Measurements from ENCODE around the gene CSNK2B. TPM values are rescaled to one million over a fixed set of nuclear protein-coding genes. Genes with fewer than 3 reads are reported as not detected.

The CSNK2B gene
- total and polyA plus RNA-seq, 9 donors: 107 to 175 (median 137) TPM

DNA sequence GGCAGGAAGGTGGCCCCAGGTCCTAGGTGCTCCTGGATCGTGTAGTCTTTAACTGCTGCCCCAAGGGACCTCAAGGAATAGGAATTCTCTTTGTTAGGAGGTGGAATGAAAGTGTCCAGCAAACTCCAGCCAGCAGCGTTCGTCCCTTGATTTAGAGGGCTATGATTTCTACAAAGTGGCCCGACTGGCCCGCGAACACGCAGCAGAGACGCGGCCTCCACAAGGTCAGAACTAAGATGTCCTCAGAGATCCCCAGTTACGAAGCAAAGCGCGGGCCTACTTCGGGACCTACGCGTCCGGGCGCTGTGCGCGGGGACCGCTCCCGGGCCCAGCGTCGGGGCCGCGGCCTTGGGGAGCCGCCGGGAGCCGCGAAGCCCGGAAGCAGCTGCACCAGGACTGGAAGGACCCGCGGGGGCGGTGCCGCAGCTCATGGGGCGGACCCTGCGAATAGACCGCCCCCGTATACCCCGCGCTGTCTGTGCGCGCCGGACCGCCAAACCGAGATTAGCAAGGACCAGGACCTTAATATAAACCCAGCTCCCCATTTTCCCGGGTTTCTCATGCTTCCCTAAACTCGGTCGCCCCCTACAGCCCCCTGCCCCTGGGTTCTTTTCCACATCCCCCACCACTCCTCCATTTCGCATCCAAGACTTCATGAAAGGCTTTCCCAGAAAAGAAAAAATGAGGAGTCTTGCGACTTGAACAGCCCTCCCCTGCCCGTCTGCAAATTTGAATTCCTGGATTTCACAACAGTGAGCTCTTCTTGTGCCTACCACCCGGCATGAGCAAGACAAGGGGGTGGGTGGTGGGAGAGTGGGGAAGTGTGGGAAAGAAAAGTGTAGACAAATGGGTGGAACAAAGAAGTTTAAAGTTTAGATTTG lies 5.3 kb upstream of the CSNK2B start, which contains the start of gene C6orf47:
Gene C6orf47 (minus strand): TSS at position 398 of the 881 bp plus-strand sequence. CDS start 831 bp downstream, outside the sequence.
- peak; percentile 94 for DNase-seq

DNA sequence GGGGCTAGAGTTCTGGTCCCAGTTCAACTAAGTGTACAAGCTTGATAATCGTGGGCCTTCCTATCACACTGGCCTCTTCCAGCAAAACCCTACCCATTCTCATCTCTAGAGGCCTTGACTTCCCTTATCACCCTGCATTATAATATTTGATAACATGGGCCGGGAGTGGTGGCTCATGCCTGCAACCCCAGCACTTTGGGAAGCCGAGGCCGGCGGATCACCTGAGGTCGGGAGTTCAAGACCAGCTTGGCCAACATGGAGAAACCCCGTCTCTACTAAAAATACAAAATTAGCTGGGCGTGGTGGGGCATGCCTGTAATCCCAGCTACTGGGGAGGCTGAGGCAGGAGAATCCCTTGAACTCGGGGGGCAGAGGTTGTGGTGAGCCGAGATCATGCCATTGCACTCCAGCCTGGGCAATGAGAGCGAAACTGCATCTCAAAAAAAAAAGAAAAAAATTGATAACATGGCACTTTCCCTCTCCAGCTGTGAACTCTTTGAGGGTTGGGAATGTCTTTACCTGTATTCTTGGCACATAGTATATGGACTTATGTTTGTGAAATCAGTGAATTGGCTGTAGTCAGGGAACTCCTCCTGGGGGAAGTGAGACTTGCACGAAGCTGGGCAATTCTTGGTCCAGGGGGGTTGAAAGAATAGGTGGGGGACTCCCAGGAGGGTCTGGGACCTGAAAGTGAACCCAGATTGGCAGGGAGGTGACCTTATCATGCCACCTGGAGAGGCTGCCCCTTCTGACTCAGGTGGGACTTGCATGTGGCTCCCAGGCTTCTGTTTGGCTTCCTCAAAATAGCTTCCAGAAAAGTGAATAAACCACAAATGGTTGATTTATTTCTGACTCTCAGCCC lies 4.4 kb upstream of the CSNK2B start:
- H3K36me3 ChIP-seq (ENCODE audit: control insufficient read depth, insufficient read depth, low read length): peaks cover 42% of the 10 kb centered on the region
- peak overlapping the region; percentile 72 for H3K4me3 ChIP-seq (ENCODE audit: low read length)
- no peaks in the 10 kb centered on the region for H3K9me3 ChIP-seq (replicated peaks; ENCODE audit: control insufficient read depth, low read depth, low read length)
- WGBS (ENCODE audit: insufficient coverage): 74% methylated on average over 4 of the region's 12 CpGs
- H3K27ac ChIP-seq (ENCODE audit: low read length): peak overlapping the region; percentile 71
- H3K4me1 ChIP-seq (ENCODE audit: control insufficient read depth, insufficient read depth, low read length): peaks cover 41% of the 10 kb centered on the region
- DNase-seq: no peak
- no peaks in the 10 kb centered on the region for H3K27me3 ChIP-seq (ENCODE audit: control insufficient read depth, insufficient read depth, low read length)

More for the DNA sequence above, 5.3 kb upstream of the CSNK2B start, which contains the start of gene C6orf47:
- peaks cover 39% of the 10 kb centered on the region for H3K4me1 ChIP-seq (ENCODE audit: control insufficient read depth, insufficient read depth, low read length)
- peak within 1 kb of the TSS; percentile 72 for H3K4me3 ChIP-seq (ENCODE audit: low read length)
- 0% methylated on average over 50 of the region's 52 CpGs for WGBS (ENCODE audit: insufficient coverage)
- H3K36me3 ChIP-seq (ENCODE audit: control insufficient read depth, insufficient read depth, low read length): peaks cover 46% of the 10 kb centered on the region
- H3K27me3 ChIP-seq (ENCODE audit: control insufficient read depth, insufficient read depth, low read length): no peaks in the 10 kb centered on the region
- no peaks in the 10 kb centered on the region for H3K9me3 ChIP-seq (replicated peaks; ENCODE audit: control insufficient read depth, low read depth, low read length)
- H3K27ac ChIP-seq (ENCODE audit: low read length): peak within 1 kb of the TSS; percentile 90

- H3K36me3 ChIP-seq (ENCODE audit: control insufficient read depth, insufficient read depth, low read length): peaks cover 43% of the 10 kb centered on the region
- peaks cover 47% of the 10 kb centered on the region for H3K4me1 ChIP-seq (ENCODE audit: control insufficient read depth, insufficient read depth, low read length)
- 85% methylated on average over 6 of the region's 12 CpGs for WGBS (ENCODE audit: insufficient coverage)
- no peaks in the 10 kb centered on the region for H3K27me3 ChIP-seq (ENCODE audit: control insufficient read depth, insufficient read depth, low read length)
- H3K4me3 ChIP-seq (ENCODE audit: low read length): no peak overlapping the region
- H3K9me3 ChIP-seq (replicated peaks; ENCODE audit: control insufficient read depth, low read depth, low read length): no peaks in the 10 kb centered on the region
- no peak for DNase-seq
- no peak overlapping the region for H3K27ac ChIP-seq (ENCODE audit: low read length)
Observed at GRCh38 chr6:31662124-31662723, 3.7 kb upstream of the CSNK2B start.

DNA sequence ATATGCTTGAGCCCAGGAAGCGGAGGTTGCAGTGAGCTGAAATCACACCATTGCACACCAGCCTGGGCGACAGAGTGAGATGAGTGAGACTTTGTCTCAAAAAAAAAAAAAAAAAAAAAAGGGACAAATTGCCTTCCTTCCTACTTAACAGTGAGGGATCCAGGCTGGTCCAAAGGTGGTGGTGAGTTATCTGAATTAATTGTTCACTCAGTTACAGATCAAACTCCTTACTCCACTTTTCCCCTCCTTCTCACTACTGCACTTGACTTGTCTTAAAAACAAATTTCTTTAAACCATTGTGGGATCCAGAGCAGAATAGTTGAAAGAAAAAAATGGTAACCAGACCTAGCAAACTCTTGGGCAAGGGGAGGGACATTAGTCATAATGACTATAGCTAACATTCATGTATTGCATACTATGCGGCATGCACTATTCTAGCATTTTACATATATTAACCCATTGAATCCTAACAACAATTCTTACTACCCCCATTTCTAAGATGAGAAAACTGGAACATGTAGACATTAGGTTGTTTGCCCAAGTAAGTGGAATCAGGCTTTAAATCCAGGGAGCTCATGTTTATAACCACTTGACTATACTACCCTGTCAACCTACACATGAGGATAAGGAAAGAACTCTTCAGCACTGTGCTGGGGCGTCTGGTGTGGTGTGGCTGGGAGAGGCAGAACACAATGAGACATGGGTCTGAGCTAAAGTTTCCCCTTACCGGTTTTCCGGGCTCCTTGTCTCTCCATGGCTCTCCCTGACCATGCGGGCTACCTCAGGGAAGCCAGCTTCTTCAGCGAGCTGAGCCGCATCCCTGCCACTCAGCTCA lies 2.5 kb upstream of the CSNK2B start:
- H3K4me1 ChIP-seq (ENCODE audit: control insufficient read depth, insufficient read depth, low read length): peaks cover 44% of the 10 kb centered on the region
- peaks cover 44% of the 10 kb centered on the region for H3K36me3 ChIP-seq (ENCODE audit: control insufficient read depth, insufficient read depth, low read length)
- DNase-seq: no peak
- peak overlapping the region; percentile 70 for H3K4me3 ChIP-seq (ENCODE audit: low read length)
- 61% methylated on average over 6 of the region's 9 CpGs for WGBS (ENCODE audit: insufficient coverage)
- H3K27ac ChIP-seq (ENCODE audit: low read length): peak overlapping the region; percentile 100
- no peaks in the 10 kb centered on the region for H3K27me3 ChIP-seq (ENCODE audit: control insufficient read depth, insufficient read depth, low read length)
- no peaks in the 10 kb centered on the region for H3K9me3 ChIP-seq (replicated peaks; ENCODE audit: control insufficient read depth, low read depth, low read length)

GRCh38 chr6:31663961-31664789 lies 1.7 kb upstream of the CSNK2B start:
- H3K4me1 ChIP-seq (ENCODE audit: control insufficient read depth, insufficient read depth, low read length): peaks cover 36% of the 10 kb centered on the region
- 15% methylated on average over 13 of the region's 17 CpGs for WGBS (ENCODE audit: insufficient coverage)
- no peaks in the 10 kb centered on the region for H3K9me3 ChIP-seq (replicated peaks; ENCODE audit: control insufficient read depth, low read depth, low read length)
- H3K36me3 ChIP-seq (ENCODE audit: control insufficient read depth, insufficient read depth, low read length): peaks cover 51% of the 10 kb centered on the region
- peak overlapping the region; percentile 70 for H3K4me3 ChIP-seq (ENCODE audit: low read length)
- peak; percentile 76 for DNase-seq
- H3K27me3 ChIP-seq (ENCODE audit: control insufficient read depth, insufficient read depth, low read length): no peaks in the 10 kb centered on the region
- peak overlapping the region; percentile 100 for H3K27ac ChIP-seq (ENCODE audit: low read length)

DNA sequence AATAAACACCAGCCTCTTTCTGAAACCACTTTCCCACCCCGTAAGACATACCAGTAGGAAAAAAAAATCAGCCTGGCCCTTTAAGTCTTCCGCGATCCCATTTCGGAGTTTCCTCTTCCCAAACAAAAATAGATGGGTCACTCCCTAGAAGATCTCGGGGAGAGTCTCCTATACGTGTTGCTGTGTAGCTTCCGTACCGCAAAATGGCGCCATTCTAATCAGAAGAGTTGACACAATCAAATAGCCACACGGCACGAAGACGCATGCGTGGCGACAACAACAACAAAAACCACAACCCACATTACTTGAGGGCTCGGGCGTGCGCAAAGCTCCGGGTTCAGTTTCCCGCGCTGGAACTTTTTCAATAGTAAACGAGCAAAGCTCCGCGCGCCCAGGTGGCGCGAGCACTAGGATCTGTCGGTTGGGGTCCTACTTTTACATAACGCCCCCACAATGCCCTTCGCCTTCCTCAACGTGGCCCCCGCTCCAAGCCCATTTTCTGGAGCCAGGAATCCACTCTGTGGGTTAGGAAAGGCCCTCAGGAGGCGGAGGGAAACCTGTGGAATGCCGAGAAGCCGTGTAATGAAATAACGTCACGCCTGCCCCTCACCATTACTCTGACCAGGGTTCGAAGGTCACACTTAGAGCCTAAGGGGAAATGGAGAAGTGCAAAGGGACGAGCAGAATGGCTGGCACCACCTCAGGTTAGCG lies 935 bp upstream of the CSNK2B start, which contains the start of gene GPANK1:
Gene GPANK1 (minus strand): TSS at position 208 of the 711 bp plus-strand sequence. CDS start 519 bp downstream, outside the sequence.
- 0% methylated on average over 27 of the region's 39 CpGs for WGBS (ENCODE audit: insufficient coverage)
- Histone ChIP-seq H3K9me3 (replicated peaks; ENCODE audit: control insufficient read depth, low read depth, low read length) (no peaks in the 10 kb centered on the region), H3K36me3 (ENCODE audit: control insufficient read depth, insufficient read depth, low read length) (peaks cover 58% of the 10 kb centered on the region), H3K27me3 (ENCODE audit: control insufficient read depth, insufficient read depth, low read length) (no peaks in the 10 kb centered on the region), H3K4me3 (ENCODE audit: low read length) (peak within 1 kb of the TSS; percentile 70), H3K4me1 (ENCODE audit: control insufficient read depth, insufficient read depth, low read length) (peaks cover 29% of the 10 kb centered on the region), H3K27ac (ENCODE audit: low read length) (peak within 1 kb of the TSS; percentile 100)
- DNase-seq: peak; percentile 99

GRCh38 chr6:31666337-31666965 lies 571 bp downstream of the CSNK2B start:
- Histone ChIP-seq H3K4me1 (ENCODE audit: control insufficient read depth, insufficient read depth, low read length) (peaks cover 22% of the 10 kb centered on the region), H3K27ac (ENCODE audit: low read length) (peak overlapping the region; percentile 60), H3K27me3 (ENCODE audit: control insufficient read depth, insufficient read depth, low read length) (no peaks in the 10 kb centered on the region), H3K4me3 (ENCODE audit: low read length) (peak overlapping the region; percentile 70), H3K36me3 (ENCODE audit: control insufficient read depth, insufficient read depth, low read length) (peaks cover 73% of the 10 kb centered on the region), H3K9me3 (replicated peaks; ENCODE audit: control insufficient read depth, low read depth, low read length) (no peaks in the 10 kb centered on the region)
- 5% methylated on average over 14 of the region's 15 CpGs for WGBS (ENCODE audit: insufficient coverage)
- DNase-seq: no peak

DNA sequence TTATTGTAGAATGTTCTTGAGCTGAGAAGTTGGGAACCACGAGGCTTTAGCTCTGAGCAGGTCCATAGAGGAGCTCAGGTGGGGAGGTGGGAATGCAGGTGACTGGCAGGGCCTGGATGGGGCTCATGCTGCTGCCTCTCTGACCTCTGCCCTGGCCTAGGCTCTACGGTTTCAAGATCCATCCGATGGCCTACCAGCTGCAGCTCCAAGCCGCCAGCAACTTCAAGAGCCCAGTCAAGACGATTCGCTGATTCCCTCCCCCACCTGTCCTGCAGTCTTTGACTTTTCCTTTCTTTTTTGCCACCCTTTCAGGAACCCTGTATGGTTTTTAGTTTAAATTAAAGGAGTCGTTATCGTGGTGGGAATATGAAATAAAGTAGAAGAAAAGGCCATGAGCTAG lies 3.8 kb downstream of the CSNK2B start, which contains the start of gene LY6G5B:
Gene LY6G5B (plus strand): TSS at position 301 of the 400 bp plus-strand sequence. CDS start 975 bp downstream, outside the sequence.
- Histone ChIP-seq H3K27ac (ENCODE audit: low read length) (no peak within 1 kb of the TSS), H3K4me3 (ENCODE audit: low read length) (no peak within 1 kb of the TSS), H3K4me1 (ENCODE audit: control insufficient read depth, insufficient read depth, low read length) (peaks cover 8% of the 10 kb centered on the region), H3K27me3 (ENCODE audit: control insufficient read depth, insufficient read depth, low read length) (no peaks in the 10 kb centered on the region), H3K36me3 (ENCODE audit: control insufficient read depth, insufficient read depth, low read length) (peaks cover 73% of the 10 kb centered on the region), H3K9me3 (replicated peaks; ENCODE audit: control insufficient read depth, low read depth, low read length) (no peaks in the 10 kb centered on the region)
- WGBS (ENCODE audit: insufficient coverage): 60% methylated on average over 1 of the region's 8 CpGs
- no peak for DNase-seq
